Measurements from ENCODE around the gene PITPNB.

PITPNB gene

GRCh38 chr22:27906241-27906640 is 12.8 kb downstream of the PITPNB start:
- Histone ChIP-seq H3K27ac (peak overlapping the region in 1 of 2 donors; percentile 0), H3K4me3 (no peak overlapping the region), H3K9me3 (no peaks in the 10 kb centered on the region), H3K27me3 (no peaks in the 10 kb centered on the region), H3K4me1 (peaks cover 0 to 24% (median 0%) of the 10 kb centered on the region in 4 donors), H3K36me3 (peaks cover 35 to 48% (median 38%) of the 10 kb centered on the region in 3 donors)
- intact Hi-C loops (cut with DNase I; ENCODE audit: low total_unique reads): no loop called here
- no peak for DNase-seq
- TF ChIP-seq CTCF (IDR thresholded peaks at IDR 0.05): no peak

GRCh38 chr22:27905653-27906052 is 13.4 kb downstream of the PITPNB start:
- intact Hi-C loops (cut with DNase I; ENCODE audit: low total_unique reads): no loop called here
- Histone ChIP-seq H3K27ac (peak overlapping the region in 1 of 2 donors; percentile 0), H3K4me3 (no peak overlapping the region)

GRCh38 chr22:27903805-27904473 is 15.1 kb downstream of the PITPNB start:
- Histone ChIP-seq H3K4me3 (no peak overlapping the region), H3K36me3 (peaks cover 19 to 48% (median 47%) of the 10 kb centered on the region in 3 donors), H3K27ac (no peak overlapping the region), H3K9me3 (no peaks in the 10 kb centered on the region), H3K27me3 (no peaks in the 10 kb centered on the region), H3K4me1 (peaks cover 0 to 23% (median 0%) of the 10 kb centered on the region in 4 donors)
- DNase-seq: no peak
- no peak for TF ChIP-seq CTCF (IDR thresholded peaks at IDR 0.05)
- intact Hi-C loops (cut with DNase I; ENCODE audit: low total_unique reads): no loop called here

More at GRCh38 chr22:27905653-27906052, 13.4 kb downstream of the PITPNB start:
- no peak for TF ChIP-seq CTCF (IDR thresholded peaks at IDR 0.05)
- no peaks in the 10 kb centered on the region for H3K27me3 ChIP-seq
- H3K36me3 ChIP-seq: peaks cover 32 to 47% (median 44%) of the 10 kb centered on the region in 3 donors
- H3K4me1 ChIP-seq: peaks cover 0 to 23% (median 0%) of the 10 kb centered on the region in 4 donors
- no peaks in the 10 kb centered on the region for H3K9me3 ChIP-seq
- no peak for DNase-seq

GRCh38 chr22:27900153-27900552 is 18.9 kb downstream of the PITPNB start:
- no peak for TF ChIP-seq CTCF (IDR thresholded peaks at IDR 0.05)
- intact Hi-C loops (cut with DNase I; ENCODE audit: low total_unique reads): no loop called here
- H3K36me3 ChIP-seq: peaks cover 48 to 69% (median 56%) of the 10 kb centered on the region in 3 donors

GRCh38 chr22:27896245-27896644 is 22.8 kb downstream of the PITPNB start:
- H3K27me3 ChIP-seq: no peaks in the 10 kb centered on the region
- no peaks in the 10 kb centered on the region for H3K9me3 ChIP-seq
- peak overlapping the region in 1 of 2 donors; percentile 8 for H3K27ac ChIP-seq
- H3K4me3 ChIP-seq: no peak overlapping the region
- intact Hi-C loops (cut with DNase I; ENCODE audit: low total_unique reads): no loop called here
- TF ChIP-seq CTCF (IDR thresholded peaks at IDR 0.05): no peak
- H3K36me3 ChIP-seq: peaks cover 58 to 71% (median 65%) of the 10 kb centered on the region in 3 donors
- peaks cover 0 to 35% (median 9%) of the 10 kb centered on the region in 4 donors for H3K4me1 ChIP-seq
- no peak for DNase-seq

More at GRCh38 chr22:27900153-27900552, 18.9 kb downstream of the PITPNB start:
- no peak overlapping the region for H3K4me3 ChIP-seq
- no peak for DNase-seq
- no peaks in the 10 kb centered on the region for H3K9me3 ChIP-seq
- H3K27me3 ChIP-seq: no peaks in the 10 kb centered on the region
- H3K4me1 ChIP-seq: peaks cover 0 to 12% (median 0%) of the 10 kb centered on the region in 4 donors
- H3K27ac ChIP-seq: no peak overlapping the region

Data from tibial artery (tissue), 4 donors.